HG03159 (cell line): ENCODE measurements around the gene DDX27.

Experiments
- ATAC-seq: cut with Tn5 transposase; IDR thresholded peaks from one replicate; pipeline ENCODE4 v1.9.1; 2021; ENCODE audit warnings: mild to moderate bottlenecking, moderate library complexity; ENCODE audit not compliant: unreplicated experiment

The DDX27 gene

GRCh38 chr20:49247792-49248191, 28.6 kb downstream of the DDX27 start:
- no peak for ATAC-seq

GRCh38 chr20:49248301-49248700, 29.1 kb downstream of the DDX27 start:
- no peak for ATAC-seq

GRCh38 chr20:49248879-49249665, 29.9 kb downstream of the DDX27 start:
- ATAC-seq: no peak

GRCh38 chr20:49252556-49253350, 33.5 kb downstream of the DDX27 start:
- no peak for ATAC-seq

GRCh38 chr20:49256261-49256660, 37.0 kb downstream of the DDX27 start:
- no peak for ATAC-seq

GRCh38 chr20:49259284-49259683, 40.1 kb downstream of the DDX27 start:
- ATAC-seq: no peak

- ATAC-seq: no peak
Measured at GRCh38 chr20:49259799-49260198, 40.6 kb downstream of the DDX27 start.

GRCh38 chr20:49260218-49260617, 41.0 kb downstream of the DDX27 start:
- no peak for ATAC-seq

GRCh38 chr20:49261173-49261572, 42.0 kb downstream of the DDX27 start:
- no peak for ATAC-seq

GRCh38 chr20:49262444-49262843, 43.2 kb downstream of the DDX27 start:
- no peak for ATAC-seq

- ATAC-seq: no peak
Measured at GRCh38 chr20:49267327-49267726, 48.1 kb downstream of the DDX27 start.

GRCh38 chr20:49268600-49269365, 49.6 kb downstream of the DDX27 start:
- no peak for ATAC-seq

- no peak for ATAC-seq
Measured at GRCh38 chr20:49270177-49270576, 51.0 kb downstream of the DDX27 start.

GRCh38 chr20:49270736-49271135, 51.5 kb downstream of the DDX27 start:
- ATAC-seq: no peak

- ATAC-seq: no peak
Measured at GRCh38 chr20:49272654-49273053, 53.4 kb downstream of the DDX27 start.

GRCh38 chr20:49273696-49274277, 54.6 kb downstream of the DDX27 start:
- ATAC-seq: no peak

GRCh38 chr20:49275216-49275615, 56.0 kb downstream of the DDX27 start:
- ATAC-seq: no peak

- no peak for ATAC-seq
Measured at GRCh38 chr20:49275636-49276035, 56.4 kb downstream of the DDX27 start.

GRCh38 chr20:49276161-49276960, 57.1 kb downstream of the DDX27 start:
- no peak for ATAC-seq
